HepG2 (cell line): ENCODE data around the gene IBTK. TPM values are rescaled to one million over a fixed set of nuclear protein-coding genes. Genes with fewer than 3 reads are reported as not detected.
A peak's percentile ranks its signal among the peaks of the same experiment; 100 is the strongest.

ENCODE experiments used
- ATAC-seq: fragments of 200-7000 bp; cut with Tn5 transposase; 3 replicates; pipeline ENCODE4 v1.9.1; 2020; ENCODE audit warnings: mild to moderate bottlenecking, moderate library complexity
- BruUV-seq: library from RNA; stranded (reverse); fragments of 400-500 nt; replicated peaks from 2 replicates; lab custom pipeline; 2021; lab: Mats Ljungman, UMichigan
- CTCF ChIA-PET: fragments of 300-600 bp; formaldehyde crosslinking; extraction: SDS; loops from one replicate; lab custom pipeline; 2021; ENCODE audit warnings: low total read pairs, inconsistent platforms, low intra/inter-chr PET ratio; lab: Yijun Ruan, JAX
- POLR2A ChIA-PET: fragments of 350-600 bp; sonication (Branson Sonifier 250); formaldehyde crosslinking; loops from one replicate; lab custom pipeline; 2020; ENCODE audit warnings: antibody characterized with exemption, inconsistent platforms; lab: Yijun Ruan, JAX
- DNase-seq: peaks from one replicate; pipeline ENCODE4 v3.0.0-alpha.2; 2015; ENCODE audit warnings: low spot score
- FAIRE-seq: peaks from 3 replicates; lab custom pipeline; 2011; peaks lifted over from hg19 to GRCh38; lab: Jason Lieb, UNC
- H2AFZ ChIP-seq: one replicate; pipeline ENCODE4 v1.6.1; 2011; ENCODE audit warnings: low read length, inconsistent platforms
- H3K27ac ChIP-seq: fragments of 300-600 bp; 3 replicates; pipeline ENCODE4 v1.8.0; 2011; ENCODE audit warnings: mixed run types, mild to moderate bottlenecking, mixed read lengths, low read length, inconsistent platforms; ENCODE audit not compliant: insufficient read depth; ENCODE audit errors: extremely low read length
- H3K27me3 ChIP-seq, 2 experiments: fragments of 200-600 bp in 1 of 2; 2 replicates in 1 of 2; 3 replicates in 1 of 2; pipeline versions ENCODE4 v1.6.0 to v1.8.0; 2011; ENCODE audit warnings: low read length in 2 of 2, mild to moderate bottlenecking in 2 of 2, moderate library complexity in 2 of 2, inconsistent platforms in 1 of 2; ENCODE audit not compliant: insufficient read depth in 2 of 2, control insufficient read depth in 1 of 2
- H3K36me3 ChIP-seq, 2 experiments: fragments of 200-600 bp in 1 of 2; replicated peaks in 1 of 2; 2 replicates in 1 of 2; 3 replicates in 1 of 2; pipeline versions ENCODE4 v1.5.1 to v1.8.0; 2011; ENCODE audit warnings: low read length in 2 of 2, inconsistent platforms in 1 of 2; ENCODE audit not compliant: insufficient read depth in 2 of 2, control insufficient read depth in 1 of 2
- H3K4me1 ChIP-seq: 2 replicates; pipeline ENCODE4 v1.5.1; 2012; ENCODE audit warnings: low read length, inconsistent platforms; ENCODE audit not compliant: insufficient read depth
- H3K4me2 ChIP-seq: 2 replicates; pipeline ENCODE4 v1.6.0; 2011; ENCODE audit warnings: low read depth, low read length, inconsistent platforms
- H3K4me3 ChIP-seq, 3 experiments: fragments of 200-600 bp in 1 of 3; sonication (generic), shearing (Covaris generic) in 1 of 3; replicated peaks in 1 of 3; 2 replicates each; pipeline ENCODE4 v1.5.1; 2011 to 2016; ENCODE audit warnings: low read length in 3 of 3, inconsistent platforms in 2 of 3, low read depth in 2 of 3, mild to moderate bottlenecking in 2 of 3, control low read depth in 1 of 3, mixed read lengths in 1 of 3; ENCODE audit not compliant: insufficient read depth in 1 of 3
- H3K79me2 ChIP-seq: one replicate; pipeline ENCODE4 v1.6.1; 2011; ENCODE audit warnings: low read length, inconsistent platforms; ENCODE audit not compliant: insufficient read depth
- H3K9ac ChIP-seq: 2 replicates; pipeline ENCODE4 v1.6.0; 2011; ENCODE audit warnings: mild to moderate bottlenecking, low read depth, low read length, inconsistent platforms; ENCODE audit not compliant: insufficient read depth
- H3K9me3 ChIP-seq: 2 replicates; pipeline ENCODE4 v1.5.1; 2012; ENCODE audit warnings: mild to moderate bottlenecking, low read length
- H4K20me1 ChIP-seq: 2 replicates; pipeline ENCODE4 v1.6.0; 2011; ENCODE audit warnings: inconsistent platforms, mild to moderate bottlenecking, low read length, moderate library complexity; ENCODE audit not compliant: insufficient read depth
- ARID5B ChIP-seq: IDR thresholded peaks from 2 replicates; pipeline ENCODE4 v1.4.0; 2020; ENCODE audit warnings: mild to moderate bottlenecking, missing genetic modification reagents
- ATF1 ChIP-seq: IDR thresholded peaks from 2 replicates; pipeline ENCODE4 v1.6.1; 2016; ENCODE audit warnings: mild to moderate bottlenecking, control low read depth
- BCL6 ChIP-seq: IDR thresholded peaks from 2 replicates; pipeline ENCODE4 v1.6.1; 2016; ENCODE audit warnings: missing genetic modification reagents, missing compliant biosample characterization
- BRCA1 ChIP-seq: sonication (generic); formaldehyde crosslinking; IDR thresholded peaks from 2 replicates; pipeline ENCODE4 v1.4.0; 2020; ENCODE audit warnings: missing genetic modification reagents
- FOXO1 ChIP-seq: sonication (generic); formaldehyde crosslinking; IDR thresholded peaks from 2 replicates; pipeline ENCODE4 v1.4.0; 2020; ENCODE audit warnings: missing genetic modification reagents
- MED13 ChIP-seq: sonication (generic); formaldehyde crosslinking; IDR thresholded peaks from 2 replicates; pipeline ENCODE4 v1.5.0; 2020; ENCODE audit warnings: missing genetic modification reagents
- NCOA5 ChIP-seq: sonication (generic); formaldehyde crosslinking; IDR thresholded peaks from 2 replicates; pipeline ENCODE4 v1.4.0; 2020; ENCODE audit warnings: missing genetic modification reagents
- TFE3 ChIP-seq: IDR thresholded peaks from 2 replicates; pipeline ENCODE4 v1.6.1; 2016
- THRA ChIP-seq: sonication (generic); formaldehyde crosslinking; IDR thresholded peaks from 2 replicates; pipeline ENCODE4 v1.4.0; 2020; ENCODE audit warnings: missing genetic modification reagents, borderline replicate concordance
- ZNF326 ChIP-seq: sonication (generic); formaldehyde crosslinking; IDR thresholded peaks from 2 replicates; pipeline ENCODE4 v1.4.0; 2020; ENCODE audit warnings: missing genetic modification reagents, borderline replicate concordance
- ZNF850 ChIP-seq: sonication (generic); formaldehyde crosslinking; conservative IDR thresholded peaks from 2 replicates; pipeline ENCODE4 v1.9.0; 2021; ENCODE audit warnings: mild to moderate bottlenecking, missing genetic modification reagents
- ZSCAN25 ChIP-seq: sonication (generic); formaldehyde crosslinking; IDR thresholded peaks from 2 replicates; pipeline ENCODE4 v1.8.0; 2022; ENCODE audit warnings: mild to moderate bottlenecking, missing genetic modification reagents
- WGBS: methylation state at CpG from one replicate; pipeline ENCODE4 v1.1.6; 2017; ENCODE audit warnings: low lambda C conversion rate; 5-methylcytosine and 5-hydroxymethylcytosine counted together
- in situ Hi-C: cut with HindIII; loops from 2 replicates; pipeline ENCODE4 v1.10.0; 2017; ENCODE audit warnings: low pct_unique_long_range_greater_than_20kb; ENCODE audit not compliant: extremely low pct_ligation_motif_present
- intact Hi-C: fragments of 100-400 bp; cut with micrococcal nuclease; formaldehyde crosslinking; loops from one replicate; pipeline ENCODE4 v1.10.0; 2022; ENCODE audit not compliant: unreplicated experiment
- polyA plus RNA-seq, 8 experiments: library from polyadenylated mRNA; depleted of rRNA in 3 of 8; stranded (reverse) in 7 of 8; unstranded in 1 of 8; fragments of >200 nt; fragmentation: Illumina TruSeq in 4 of 8; extraction: Trizol in 4 of 8; gene quantifications; 2 replicates each; pipeline versions ENCODE4 v1.2.1 to v1.2.3, GENCODE V29; 2011 to 2016; ENCODE audit warnings: low read depth in 4 of 8, missing spikeins in 1 of 8, mixed read lengths in 1 of 8; ENCODE audit not compliant: insufficient read depth in 1 of 8
- total RNA-seq, 5 experiments: library from RNA; depleted of rRNA; stranded (reverse); fragments of >200 nt; fragmentation: Illumina TruSeq; extraction: Trizol; gene quantifications; 2 replicates each; pipeline ENCODE4 v1.2.3, GENCODE V29; 2016; ENCODE audit warnings: low read depth in 1 of 5

The IBTK gene
- total and polyA plus RNA-seq, 2 of the 13 experiments (the other 11 are each of a cell fraction or from before 2014, with no cell fraction given) = 23.8 to 60.0 TPM

GRCh38 chr6:82205930-82206392 lies 41.6 kb downstream of the IBTK start:
- no peak for FAIRE-seq
- ChIA-PET CTCF (no interaction called here), POLR2A (no interaction called here)
- Histone ChIP-seq H3K9me3 (no peaks in the 10 kb centered on the region), H4K20me1 (no peaks in the 10 kb centered on the region), H3K79me2 (no peaks in the 10 kb centered on the region), H2AFZ (no peak overlapping the region), H3K4me2 (no peak overlapping the region), H3K27ac (no peak overlapping the region), H3K36me3 (peaks cover 9 to 64% of the 10 kb centered on the region in 2 experiments), H3K4me1 (no peaks in the 10 kb centered on the region), H3K9ac (no peak overlapping the region), H3K4me3 (no peak overlapping the region), H3K27me3 (no peaks in the 10 kb centered on the region)
- intact Hi-C loops (no loop called here), in situ Hi-C loops (no loop called here)
- peak; percentile 49; the same call in 2 of the 3 replicates for ATAC-seq
- WGBS = 94% methylated on average over 1 of the region's 1 CpG
- no TSS peak for BruUV-seq
- DNase-seq = peak; percentile 5
- peak; percentile 56; the same call in 1 of the 2 replicates for TF ChIP-seq THRA (CRISPR knock-in tag)
- TF ChIP-seq ZNF850 (CRISPR knock-in tag) = no peak
- no peak for TF ChIP-seq ATF1 (CRISPR knock-in tag)
- TF ChIP-seq BCL6 = no peak

GRCh38 chr6:82204020-82204419 lies 43.5 kb downstream of the IBTK start:
- Histone ChIP-seq H2AFZ (no peak overlapping the region), H3K27ac (no peak overlapping the region), H3K27me3 (no peaks in the 10 kb centered on the region), H3K9ac (no peak overlapping the region), H3K4me1 (no peaks in the 10 kb centered on the region), H4K20me1 (no peaks in the 10 kb centered on the region), H3K4me2 (no peak overlapping the region), H3K4me3 (no peak overlapping the region), H3K9me3 (no peaks in the 10 kb centered on the region), H3K79me2 (no peaks in the 10 kb centered on the region), H3K36me3 (peaks cover 12 to 69% of the 10 kb centered on the region in 2 experiments)
- intact Hi-C loops (no loop called here), in situ Hi-C loops (no loop called here)
- ATAC-seq (no peak), FAIRE-seq (no peak), DNase-seq (no peak)
- BruUV-seq = no TSS peak
- ChIA-PET CTCF (no interaction called here), POLR2A (no interaction called here)
- no peak for TF ChIP-seq ZSCAN25 (CRISPR knock-in tag)
- TF ChIP-seq MED13 (CRISPR knock-in tag) = no peak
- TF ChIP-seq ARID5B = no peak
- no peak for TF ChIP-seq TFE3 (CRISPR knock-in tag)
- no peak for TF ChIP-seq NCOA5 (CRISPR knock-in tag)
- TF ChIP-seq ZNF326 = no peak
- TF ChIP-seq FOXO1 (CRISPR knock-in tag) = no peak
- no peak for TF ChIP-seq BRCA1 (CRISPR knock-in tag)
